Activated naive CD8-positive, alpha-beta T cell treated with anti-CD3 and anti-CD28 coated beads, Interleukin-2, amount 50 U/mL, for 16 hours (primary cell): Measurements from ENCODE around the gene DNMT3A.

Experiments used
- DNase-seq: peaks from one replicate; pipeline ENCODE4 v3.0.0-alpha.2; 2020; ENCODE audit warnings: low read depth, low spot score

DNMT3A gene

GRCh38 chr2:25341753-25342371 is at the start of gene DNMT3A:
TSS of gene DNMT3A (minus strand) at chr2:25341925. CDS start at chr2:25313984, 27,941 bp downstream.
- DNase-seq = no peak

GRCh38 chr2:25389161-25389560 is 47.4 kb upstream of the DNMT3A start:
- DNase-seq = no peak

DNA sequence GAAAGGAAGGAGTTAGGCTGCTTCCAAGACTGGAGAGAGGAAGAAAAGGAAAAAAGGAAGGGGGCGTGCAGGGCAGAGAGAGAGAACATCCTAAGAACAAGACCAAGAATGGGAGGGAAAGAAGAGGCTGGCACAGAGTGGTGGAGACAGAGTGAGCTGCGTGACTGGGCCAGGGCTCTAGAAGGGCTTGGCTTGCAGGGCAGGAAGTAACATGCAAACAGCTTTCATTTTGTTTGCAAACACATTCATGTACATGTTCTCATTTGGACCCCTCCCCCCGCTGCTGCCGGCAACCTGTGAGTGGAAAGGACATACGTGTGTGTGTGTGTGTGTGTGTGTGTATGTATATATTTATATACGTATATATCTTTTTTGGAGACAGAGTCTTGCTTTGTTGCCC is 46.8 kb upstream of the DNMT3A start:
- no peak for DNase-seq

DNA sequence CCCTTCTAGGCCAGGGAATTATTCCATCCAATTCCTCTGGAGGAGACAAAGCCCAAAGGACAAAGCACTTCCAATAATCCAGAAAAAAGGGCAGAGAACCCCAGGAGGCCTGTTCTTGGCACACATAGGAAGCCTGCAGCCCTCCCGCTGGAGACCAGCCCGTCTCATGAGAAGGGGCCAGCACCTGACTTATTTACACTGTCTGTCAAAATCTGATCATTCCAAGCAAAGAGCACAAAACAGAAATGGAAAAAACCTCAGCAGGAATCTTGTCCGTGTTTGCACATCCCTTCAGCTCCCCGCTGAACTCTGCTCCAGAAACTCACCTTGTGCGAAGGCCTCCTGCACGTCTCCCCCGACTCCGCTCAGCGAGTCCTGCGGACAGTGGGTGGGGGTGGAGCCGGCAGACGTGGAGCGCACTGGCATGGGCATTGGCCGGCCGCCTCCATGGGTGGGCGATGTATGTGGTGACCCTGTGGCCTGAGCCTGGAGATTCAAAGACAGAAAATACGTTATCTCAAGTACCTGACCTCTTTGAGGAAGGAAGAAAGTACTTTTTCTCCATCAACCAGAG is 46.2 kb upstream of the DNMT3A start:
- no peak for DNase-seq

DNA sequence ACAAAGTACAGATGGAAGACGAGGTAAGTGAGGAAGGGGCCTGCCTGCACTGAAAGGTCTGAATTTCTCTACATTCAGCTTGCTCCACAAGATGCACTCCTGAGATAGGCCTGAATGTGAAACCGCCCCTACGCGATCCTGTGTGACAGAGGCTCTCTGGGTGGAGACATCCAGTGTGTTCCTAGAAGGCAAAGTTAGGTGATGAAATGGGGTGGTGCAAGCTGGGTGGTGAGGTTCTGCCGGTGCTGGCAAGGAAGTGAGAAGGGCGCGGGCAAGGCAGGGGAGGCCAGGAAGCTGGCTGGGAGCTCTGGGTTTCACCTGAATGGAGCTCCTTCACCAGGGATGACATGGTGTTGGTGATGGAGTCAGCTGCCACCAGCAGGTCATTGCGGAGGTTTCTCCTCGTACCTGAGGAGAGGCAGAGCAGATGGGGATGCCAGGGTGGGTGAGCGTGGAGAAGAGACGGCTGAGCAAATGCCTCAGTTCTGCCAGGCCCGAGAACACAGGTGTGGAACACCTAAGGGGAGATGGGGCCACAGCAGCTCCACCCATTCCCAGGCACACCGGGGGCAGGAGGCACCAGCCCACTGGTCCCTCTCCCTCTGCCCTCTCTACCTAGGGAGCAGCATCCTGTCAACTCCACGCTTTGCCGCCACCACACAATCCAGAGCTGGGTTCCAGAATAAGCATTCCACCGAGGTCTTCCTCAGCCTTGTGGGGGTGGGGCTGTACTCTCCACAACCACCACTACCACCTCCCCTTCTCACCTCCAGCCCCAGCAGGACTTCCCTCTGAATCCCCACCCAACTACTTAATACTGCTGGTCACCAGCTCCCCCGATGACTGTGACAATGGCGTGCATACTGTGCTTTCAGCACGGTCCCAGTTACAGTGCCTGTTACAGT is 45.5 kb upstream of the DNMT3A start:
- no peak for DNase-seq

DNA sequence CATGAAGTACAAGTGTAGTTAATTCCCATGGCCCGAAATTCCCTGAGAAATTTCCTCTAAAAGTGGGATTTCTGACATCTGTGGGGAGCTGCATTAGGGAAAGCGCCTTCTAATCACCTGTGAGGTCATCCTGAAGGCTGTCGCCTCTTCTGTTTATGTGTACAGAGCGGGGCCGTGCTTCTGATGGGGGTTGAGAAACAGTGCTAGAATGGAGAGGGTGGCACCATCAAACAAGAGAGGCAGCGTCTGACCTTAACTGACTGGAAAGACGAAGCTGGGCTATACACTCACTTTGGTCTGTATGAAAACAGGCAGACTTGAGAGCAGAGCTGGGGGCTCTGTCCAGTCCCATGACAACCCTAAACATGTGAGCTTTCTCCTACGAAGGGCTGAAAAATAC is 44.2 kb upstream of the DNMT3A start:
- DNase-seq = no peak

DNA sequence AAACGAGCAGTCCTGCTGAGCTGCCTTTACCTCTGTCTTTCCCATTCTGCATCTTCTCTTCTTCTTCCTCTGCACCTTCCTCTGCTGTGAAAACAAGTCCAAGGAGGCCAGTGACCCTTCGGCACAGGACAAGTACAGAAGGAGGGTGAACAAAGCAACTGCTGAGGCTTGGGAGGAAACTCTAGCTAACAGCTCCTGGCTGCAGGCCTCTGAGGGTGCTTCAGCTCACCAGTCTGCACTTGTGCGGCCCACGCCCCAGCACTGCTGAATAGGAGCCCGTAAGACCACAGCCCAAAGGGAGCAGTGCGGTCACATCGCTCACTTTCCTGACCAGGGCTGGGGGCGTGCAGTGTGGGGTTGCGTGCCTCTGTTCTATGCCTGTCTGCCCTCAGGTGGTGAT is 42.1 kb upstream of the DNMT3A start:
- DNase-seq = no peak

DNA sequence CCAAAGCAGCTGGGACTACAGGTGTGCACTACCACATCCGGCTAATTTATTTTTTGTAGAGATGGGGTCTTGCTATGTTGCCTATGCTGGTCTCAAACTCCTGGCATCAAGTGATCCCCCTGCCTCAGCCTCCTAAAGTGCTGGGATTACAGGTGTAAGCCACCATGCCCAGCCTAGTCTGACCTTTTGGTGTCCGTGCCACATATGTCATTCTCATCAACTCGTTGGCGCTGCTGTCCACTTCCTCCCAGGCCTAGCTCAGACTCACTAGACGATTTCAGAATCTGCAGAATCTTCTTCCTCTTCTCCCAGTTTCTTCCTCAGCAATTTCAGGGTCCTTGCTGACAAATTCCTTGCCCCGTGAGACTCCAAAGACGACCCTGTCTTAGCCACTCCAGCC is 39.8 kb upstream of the DNMT3A start:
- no peak for DNase-seq

DNA sequence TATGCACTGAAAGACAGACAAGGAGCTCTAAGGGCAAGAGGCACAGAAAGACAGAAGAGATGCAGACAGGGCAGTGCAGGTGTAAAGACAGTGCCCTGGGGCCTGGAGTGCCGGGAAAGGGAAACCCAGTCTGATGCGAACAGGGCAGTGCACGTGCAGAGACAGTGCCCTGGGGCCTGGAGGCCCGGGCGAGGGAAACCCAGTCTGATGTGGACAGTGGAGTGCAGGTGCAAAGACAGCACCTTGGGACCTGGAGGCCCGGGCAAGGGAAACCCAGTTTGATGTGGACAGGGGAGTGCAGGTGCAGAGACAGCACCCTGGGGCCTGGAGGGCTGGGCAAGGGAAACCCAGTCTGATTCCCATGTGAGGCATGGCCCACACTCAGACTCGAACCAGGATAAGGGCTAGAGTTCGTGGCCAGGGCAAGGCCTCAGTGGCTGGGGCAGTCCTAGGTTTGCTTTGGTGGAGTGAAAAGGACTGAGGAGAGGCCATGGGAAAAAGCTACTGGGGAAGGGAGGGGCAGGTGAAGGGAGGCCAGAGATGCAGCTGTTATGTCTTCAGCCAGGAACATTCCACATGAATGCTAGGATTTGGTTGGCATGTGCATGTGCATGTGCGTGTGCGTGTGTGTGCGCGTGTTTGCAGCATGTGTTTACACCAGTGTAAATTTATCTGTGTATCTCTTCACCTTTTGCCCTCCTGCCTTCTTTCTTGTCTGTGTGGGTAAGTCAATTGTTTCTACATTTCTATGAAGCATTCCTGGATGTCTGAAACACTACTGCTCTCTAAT is 39.1 kb upstream of the DNMT3A start:
- DNase-seq = no peak

DNA sequence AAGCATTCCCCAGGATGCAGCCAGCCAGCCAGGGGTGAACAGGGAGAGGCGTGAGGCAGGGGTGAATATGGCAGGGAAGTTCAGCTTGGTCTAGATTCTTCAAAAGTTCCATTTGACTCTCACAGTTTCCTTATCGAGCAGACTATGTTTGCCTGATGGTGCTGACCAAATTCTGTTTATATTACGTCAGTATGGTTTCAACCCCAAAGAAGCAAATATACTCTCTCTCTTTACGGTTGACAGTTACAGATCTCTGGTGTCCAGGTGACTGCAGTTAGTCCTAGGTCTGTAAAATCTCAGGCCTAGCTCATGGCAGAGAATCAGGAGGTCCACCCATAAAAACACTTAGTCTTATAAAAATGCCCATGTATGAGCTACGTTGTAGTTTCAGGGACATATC is 38.3 kb upstream of the DNMT3A start:
- no peak for DNase-seq

DNA sequence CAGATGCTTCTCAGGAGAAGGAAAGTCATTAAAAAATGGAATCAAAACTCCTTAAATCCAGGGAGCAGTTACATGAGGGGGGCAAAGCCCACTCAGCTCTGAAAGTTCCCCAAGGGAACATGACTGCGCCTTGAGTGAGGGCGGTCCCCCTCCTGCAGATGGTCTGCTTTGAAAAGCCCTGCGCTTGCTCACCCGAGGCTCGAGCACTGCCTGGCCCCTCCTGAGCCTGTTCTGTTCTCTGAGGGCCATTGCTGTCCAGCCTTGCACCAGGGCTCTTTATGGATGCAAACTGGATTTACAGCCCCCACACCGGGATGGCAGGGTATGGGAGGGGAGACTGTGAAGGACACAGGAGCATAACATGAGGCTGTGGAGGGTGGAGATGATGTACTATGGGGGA is 37.8 kb upstream of the DNMT3A start:
- DNase-seq = no peak

- DNase-seq = no peak
Measured at GRCh38 chr2:25378731-25379490, 37.2 kb upstream of the DNMT3A start.

DNA sequence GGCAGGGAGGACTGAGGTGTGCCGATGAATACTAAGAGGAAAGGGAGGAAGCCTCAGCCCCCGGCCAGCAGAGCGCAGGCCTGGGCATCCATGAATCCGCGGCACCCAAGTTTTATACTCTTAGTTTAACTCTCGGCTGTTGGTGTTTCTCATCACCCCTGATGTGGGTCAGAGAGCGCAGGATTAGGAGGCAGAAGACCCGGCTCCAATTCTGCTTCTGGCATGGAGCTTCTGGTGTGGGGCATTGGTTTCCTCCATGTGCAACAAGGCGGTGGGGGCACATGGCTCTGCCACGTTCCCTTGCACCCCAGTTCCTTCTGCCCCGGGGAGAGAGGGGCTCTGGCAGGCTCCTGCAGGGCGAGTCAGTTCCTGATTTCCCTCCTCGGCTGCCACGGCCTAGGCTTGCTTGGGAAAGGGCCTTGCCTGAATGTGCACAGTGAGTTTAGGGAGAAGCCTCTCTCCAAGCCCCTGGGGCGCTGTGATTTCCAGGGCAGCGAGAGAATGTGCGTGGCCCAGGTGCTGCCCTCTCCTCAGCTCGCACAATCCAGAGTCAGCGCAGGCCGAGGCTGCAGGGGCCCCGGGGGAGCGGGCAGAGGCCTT is 36.2 kb upstream of the DNMT3A start:
- DNase-seq = no peak

DNA sequence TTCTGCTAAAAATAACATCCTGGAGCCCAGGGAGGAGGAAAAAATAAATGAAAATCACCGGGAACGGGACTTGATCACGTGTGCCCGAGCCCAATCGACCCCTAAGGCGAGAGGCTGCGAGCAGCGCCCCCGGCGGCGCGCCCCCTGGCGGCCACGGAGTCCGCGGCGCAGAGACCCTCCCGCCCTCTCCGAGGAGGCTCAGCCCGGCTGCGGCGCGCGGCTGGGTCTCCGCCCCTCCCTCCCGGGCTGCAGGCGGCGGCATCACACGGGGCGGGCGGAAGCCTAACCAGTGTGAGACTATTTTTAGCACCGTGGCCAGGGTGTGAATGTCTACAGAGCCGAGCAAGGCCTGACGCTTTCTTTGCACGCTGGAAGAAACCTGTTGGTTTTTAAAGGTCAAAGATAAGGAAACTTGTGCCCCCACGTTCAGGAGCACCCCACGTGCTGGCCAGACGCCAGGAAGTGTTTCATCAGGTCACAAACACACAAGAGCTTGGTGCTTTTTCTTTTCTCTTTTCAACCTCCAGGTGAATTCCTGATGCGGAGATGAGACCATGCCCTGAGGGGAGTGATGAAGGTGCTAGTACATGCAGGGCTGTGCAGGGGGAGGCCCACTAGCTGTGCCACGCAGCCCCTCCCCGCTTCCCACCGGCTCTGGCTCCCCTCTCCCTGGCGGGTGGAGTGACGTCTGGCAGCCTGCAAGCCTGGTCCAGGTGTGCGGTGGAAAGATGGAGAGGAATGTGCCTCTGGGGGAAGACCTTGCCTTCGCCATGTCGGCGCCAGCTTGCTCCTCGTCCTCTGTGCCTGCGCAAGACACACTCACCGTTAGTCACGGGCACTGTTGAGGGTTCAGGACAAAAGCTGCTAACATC is 35.3 kb upstream of the DNMT3A start:
- DNase-seq = peak; percentile 90

DNA sequence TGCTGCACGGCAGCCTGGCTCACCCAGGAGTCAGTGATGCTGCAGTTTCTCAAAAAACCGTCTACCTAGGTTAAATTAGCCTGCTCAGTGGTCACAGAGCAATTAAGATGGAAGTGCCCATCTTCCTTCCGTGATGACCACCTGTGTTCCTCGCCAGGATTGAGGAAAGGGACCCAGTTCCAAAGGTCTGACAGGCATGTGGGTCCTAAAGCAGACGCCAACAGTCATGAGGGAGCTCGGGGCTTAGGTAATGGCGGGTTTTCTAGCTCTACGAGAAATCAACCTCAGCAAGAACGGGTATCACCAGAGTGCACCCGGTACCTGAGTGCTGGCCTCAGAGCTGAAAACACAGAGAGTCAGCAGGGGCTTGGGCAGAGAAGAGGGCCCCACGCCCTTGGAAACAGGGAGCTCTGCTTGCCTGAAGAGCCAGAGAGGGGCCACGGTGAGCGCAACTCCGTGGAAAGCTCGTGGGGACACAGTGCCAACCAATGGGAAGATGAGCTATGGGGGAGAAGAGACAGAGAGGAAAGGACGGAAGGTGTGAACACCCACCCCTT is 34.3 kb upstream of the DNMT3A start:
- DNase-seq = no peak

- no peak for DNase-seq
Measured at GRCh38 chr2:25375371-25375988, 33.8 kb upstream of the DNMT3A start.

DNA sequence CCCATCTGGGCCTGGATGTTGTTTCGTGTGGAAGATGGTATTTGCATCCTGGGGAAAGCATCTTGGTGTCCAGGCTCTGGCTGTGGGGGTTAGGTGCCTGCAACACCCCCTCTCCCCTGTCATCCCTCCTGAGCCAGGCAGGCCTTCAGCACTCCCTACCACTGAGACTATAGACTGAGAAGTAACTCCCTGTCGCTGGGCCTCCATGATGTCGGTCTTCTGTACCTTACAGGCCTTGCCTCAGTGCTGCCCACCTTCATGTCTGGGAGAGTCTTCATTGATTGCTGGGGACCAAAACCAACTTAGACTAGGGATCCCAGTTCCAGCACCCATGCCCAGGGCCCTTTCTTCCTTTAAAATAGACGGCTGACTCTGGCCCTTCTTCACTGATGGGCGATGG is 33.1 kb upstream of the DNMT3A start:
- no peak for DNase-seq

DNA sequence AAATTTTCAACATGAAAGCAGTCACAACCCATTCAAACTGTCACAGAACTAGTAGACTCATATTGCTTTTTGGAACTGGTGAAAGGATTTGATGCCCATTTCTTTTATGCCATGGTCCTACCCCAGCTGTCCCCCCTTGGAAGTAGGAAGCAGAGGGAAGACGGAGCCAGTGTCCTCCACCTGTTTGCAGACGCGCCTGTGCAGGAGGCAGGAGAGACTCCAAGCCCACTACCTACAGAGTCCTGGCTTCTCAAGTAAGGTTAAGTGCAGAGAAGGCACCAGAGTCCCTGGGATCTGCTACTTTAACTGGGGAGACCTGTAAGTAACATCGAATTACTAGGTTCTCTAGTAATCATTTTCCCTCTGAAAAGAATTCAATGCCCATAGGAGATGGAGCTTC is 32.7 kb upstream of the DNMT3A start:
- no peak for DNase-seq
